Gastrocnemius medialis (tissue), 4 donors: Measurements from ENCODE around the gene KCNIP4.

Experiments used
- POLR2A ChIP-seq, 2 donors: fragments of 450-650 bp; IDR thresholded peaks; one replicate each; pipeline ENCODE4 v1.6.1; 2017; ENCODE audit warnings: antibody characterized with exemption in 2 of 2, mild to moderate bottlenecking in 2 of 2, moderate library complexity in 2 of 2
- TF ChIP-seq, protein P1 (sequence below), 5 experiments: fragments of 450-650 bp in 3 of 5; fragments of 200-600 bp in 2 of 5; sonication (generic) in 2 of 5; IDR thresholded peaks in 4 of 5; conservative IDR thresholded peaks in 1 of 5; 1 replicate in 4 of 5; 2 replicates in 1 of 5; pipeline ENCODE4 v1.5.1; 2016 to 2019; ENCODE audit warnings: antibody characterized with exemption in 5 of 5, mild to moderate bottlenecking in 3 of 5, moderate library complexity in 3 of 5

DNA sequence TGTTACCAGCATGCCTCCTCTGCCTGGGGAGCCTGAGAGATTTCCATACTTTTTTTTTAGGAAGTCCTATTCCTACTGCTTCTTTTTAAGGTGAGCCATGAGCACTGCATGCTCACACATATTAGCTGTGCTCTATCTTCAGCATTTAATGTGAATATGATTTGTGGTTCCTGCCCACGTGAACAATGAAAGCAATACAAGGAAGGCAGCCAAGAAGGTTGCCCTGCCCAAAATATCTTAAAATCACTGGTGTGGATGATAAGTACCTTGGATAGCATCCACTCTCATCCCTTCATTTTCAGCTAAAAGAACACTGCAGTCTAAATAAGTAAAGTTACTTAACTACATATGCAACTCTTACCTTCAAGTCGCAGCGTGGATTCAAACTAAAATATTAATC, 640.9 kb downstream of the KCNIP4 start:
- TF ChIP-seq, protein P1, sequence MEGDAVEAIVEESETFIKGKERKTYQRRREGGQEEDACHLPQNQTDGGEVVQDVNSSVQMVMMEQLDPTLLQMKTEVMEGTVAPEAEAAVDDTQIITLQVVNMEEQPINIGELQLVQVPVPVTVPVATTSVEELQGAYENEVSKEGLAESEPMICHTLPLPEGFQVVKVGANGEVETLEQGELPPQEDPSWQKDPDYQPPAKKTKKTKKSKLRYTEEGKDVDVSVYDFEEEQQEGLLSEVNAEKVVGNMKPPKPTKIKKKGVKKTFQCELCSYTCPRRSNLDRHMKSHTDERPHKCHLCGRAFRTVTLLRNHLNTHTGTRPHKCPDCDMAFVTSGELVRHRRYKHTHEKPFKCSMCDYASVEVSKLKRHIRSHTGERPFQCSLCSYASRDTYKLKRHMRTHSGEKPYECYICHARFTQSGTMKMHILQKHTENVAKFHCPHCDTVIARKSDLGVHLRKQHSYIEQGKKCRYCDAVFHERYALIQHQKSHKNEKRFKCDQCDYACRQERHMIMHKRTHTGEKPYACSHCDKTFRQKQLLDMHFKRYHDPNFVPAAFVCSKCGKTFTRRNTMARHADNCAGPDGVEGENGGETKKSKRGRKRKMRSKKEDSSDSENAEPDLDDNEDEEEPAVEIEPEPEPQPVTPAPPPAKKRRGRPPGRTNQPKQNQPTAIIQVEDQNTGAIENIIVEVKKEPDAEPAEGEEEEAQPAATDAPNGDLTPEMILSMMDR (IDR thresholded peaks at IDR 0.05 in 4 of 5, conservative IDR thresholded peaks at IDR 0.05 in 1 of 5): no peak
- no peak for TF ChIP-seq POLR2A (IDR thresholded peaks at IDR 0.05)
